NCI-H526 (cell line): ENCODE data around the gene KAZN.
A peak's percentile ranks its signal among the peaks of the same experiment; 100 is the strongest.

Experiments used
- DNase-seq, 2 experiments: peaks; one replicate each; lab custom pipeline; 2025; lab: John Stamatoyannopoulos, UW

The KAZN gene

GRCh38 chr1:14713077-14713476, 114.6 kb downstream of the KAZN start:
- no peak for DNase-seq

GRCh38 chr1:14715266-14715665, 116.8 kb downstream of the KAZN start:
- DNase-seq, result no peak

GRCh38 chr1:14715802-14716201, 117.3 kb downstream of the KAZN start:
- no peak for DNase-seq

- no peak for DNase-seq
Observed at GRCh38 chr1:14716474-14716873, 118.0 kb downstream of the KAZN start.

- no peak for DNase-seq
Observed at GRCh38 chr1:14718476-14718875, 120.0 kb downstream of the KAZN start.

GRCh38 chr1:14723401-14723800, 124.9 kb downstream of the KAZN start:
- no peak for DNase-seq

DNA sequence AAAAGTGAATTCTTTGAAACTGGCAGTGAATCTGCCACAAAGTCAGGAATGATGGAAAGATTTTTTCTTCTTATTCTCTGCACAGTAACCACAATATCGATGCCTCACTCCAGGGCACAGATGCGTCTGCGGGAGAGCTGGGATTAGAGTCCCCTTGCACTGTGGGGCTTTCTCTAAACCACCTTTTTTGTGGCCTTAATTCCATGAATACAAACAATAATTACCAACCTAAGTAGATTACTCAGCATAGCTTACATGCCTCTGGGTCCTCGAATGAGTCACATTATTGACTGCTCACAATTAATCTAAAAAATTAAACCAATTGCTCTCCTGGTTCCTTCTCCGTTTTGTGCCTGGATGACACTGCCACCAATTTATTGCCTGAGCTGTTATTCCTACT, 125.8 kb downstream of the KAZN start:
- no peak for DNase-seq

DNA sequence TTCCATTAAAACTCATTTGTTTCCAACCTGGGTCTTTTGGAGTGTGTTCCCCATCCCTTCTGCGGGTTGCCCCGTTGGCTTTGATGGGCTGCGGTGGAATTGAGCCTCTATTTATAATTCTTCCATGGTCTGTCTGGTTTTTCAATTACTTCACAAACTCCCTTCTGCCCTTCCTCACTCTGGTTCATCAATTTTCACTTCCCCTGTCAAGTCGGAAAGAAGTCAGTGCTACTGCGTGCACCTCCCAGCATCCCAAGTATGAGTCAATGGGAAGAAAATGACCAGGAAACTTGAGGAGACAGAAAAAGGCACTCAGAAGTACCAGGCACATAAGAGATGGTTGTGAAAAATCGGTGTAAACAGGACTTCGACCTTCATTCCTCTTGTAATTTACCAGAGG, 126.2 kb downstream of the KAZN start:
- no peak for DNase-seq

- DNase-seq, result no peak
Observed at GRCh38 chr1:14725238-14725637, 126.8 kb downstream of the KAZN start.

- DNase-seq, result no peak
Observed at GRCh38 chr1:14725695-14726094, 127.2 kb downstream of the KAZN start.

DNA sequence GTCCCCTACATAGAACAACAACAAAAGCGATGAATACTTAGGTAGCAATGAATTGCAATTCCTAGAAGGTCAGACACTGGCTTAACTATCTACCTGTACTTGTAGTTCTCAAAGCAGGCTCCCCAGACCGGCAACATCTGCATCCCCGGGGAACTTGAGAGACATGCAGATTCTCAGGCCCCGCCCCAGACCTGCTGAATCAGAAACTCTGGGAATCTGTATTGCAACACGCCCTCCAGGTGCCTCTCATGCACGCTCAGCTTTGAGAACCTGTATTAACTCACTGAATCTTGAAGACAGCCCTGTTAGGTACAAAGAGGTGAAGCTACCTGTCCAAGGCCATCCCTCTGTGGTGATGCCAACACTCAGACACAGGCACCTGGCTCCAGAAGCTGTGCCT, 128.1 kb downstream of the KAZN start:
- DNase-seq, result no peak

- DNase-seq, result no peak
Observed at GRCh38 chr1:14728516-14728915, 130.0 kb downstream of the KAZN start.

DNA sequence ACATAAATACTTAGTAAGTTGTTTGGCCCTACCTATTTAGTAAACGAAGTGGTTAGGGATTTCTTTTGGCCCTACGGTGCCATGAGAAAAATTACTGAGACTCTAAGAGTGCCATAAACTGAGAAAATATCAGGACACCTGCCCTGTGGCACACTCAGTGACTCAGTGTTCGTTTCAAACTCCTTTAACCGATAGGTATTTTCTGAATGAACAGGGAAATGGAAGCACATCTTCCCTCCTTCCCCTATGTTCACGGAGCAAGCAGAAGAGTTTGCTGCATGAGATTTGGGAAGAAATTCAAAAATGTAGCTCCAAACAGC, 134.2 kb downstream of the KAZN start:
- DNase-seq, result no peak

- peak in 1 of 2 experiments; percentile 18 for DNase-seq
Observed at GRCh38 chr1:14733048-14733778, 134.7 kb downstream of the KAZN start.

DNA sequence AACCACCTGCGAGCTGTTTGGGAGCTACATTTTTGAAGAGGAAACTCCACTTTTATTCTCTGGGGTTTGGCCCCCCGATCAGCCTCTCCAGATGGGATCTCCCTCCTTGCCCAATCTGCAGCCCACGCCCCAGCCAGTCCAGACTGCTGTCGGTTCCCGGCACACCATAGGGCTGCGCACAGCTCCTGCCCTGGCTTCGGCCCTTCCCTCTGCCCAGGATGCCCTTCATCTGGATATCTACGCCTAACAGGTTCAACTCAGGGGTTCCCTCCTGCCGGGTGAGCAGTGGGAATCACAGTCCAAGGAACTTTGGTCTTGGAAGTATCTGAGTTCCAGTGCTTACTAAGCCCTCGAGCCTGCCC, 135.3 kb downstream of the KAZN start:
- DNase-seq, result no peak

DNA sequence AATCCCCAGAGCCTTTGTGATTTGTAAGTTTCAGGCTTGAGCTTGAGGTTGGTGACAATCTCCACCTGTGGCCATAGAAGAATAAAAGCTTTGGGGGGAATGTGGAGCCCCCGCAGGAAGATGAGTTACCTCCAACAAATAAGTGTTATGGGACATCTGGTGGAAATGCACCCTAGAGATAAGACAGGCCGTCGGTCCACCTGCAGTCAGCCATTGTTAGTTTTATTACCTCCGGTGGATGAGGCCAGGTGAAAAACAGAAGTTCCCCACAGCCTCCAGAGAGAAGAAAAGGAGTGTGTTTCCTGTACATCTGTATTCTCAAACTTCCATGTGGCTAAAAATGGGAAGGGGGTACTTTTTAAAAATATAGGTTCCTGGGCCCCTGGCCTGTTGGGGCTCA, 137.4 kb downstream of the KAZN start:
- no peak for DNase-seq

DNA sequence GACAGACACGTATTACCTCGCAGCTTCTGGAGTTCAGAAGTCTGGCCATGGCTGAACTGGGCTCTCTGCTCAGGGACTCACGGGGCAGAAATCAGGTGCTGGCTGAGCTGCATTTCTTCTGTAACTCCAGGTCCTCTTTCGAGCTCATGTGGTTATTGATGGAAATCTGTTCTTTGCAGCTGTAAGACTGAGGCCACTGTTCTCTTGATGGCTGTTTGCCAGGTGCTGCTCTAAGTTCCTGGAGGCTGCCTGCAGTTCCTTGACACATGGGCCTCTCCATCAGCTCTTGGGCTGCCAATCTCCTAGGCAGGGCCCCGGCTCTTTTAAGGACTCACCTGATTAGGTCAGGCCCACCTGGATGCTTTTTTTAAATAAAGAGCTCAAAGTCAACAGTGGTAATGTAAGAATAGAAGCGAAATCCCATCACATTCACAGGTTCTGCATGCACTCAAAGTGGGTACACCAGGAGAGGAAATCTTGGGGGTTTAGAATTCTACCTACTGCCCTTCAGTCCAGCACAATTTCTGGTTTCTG, 139.1 kb downstream of the KAZN start:
- DNase-seq, result no peak

- DNase-seq, result no peak
Observed at GRCh38 chr1:14738235-14738634, 139.8 kb downstream of the KAZN start.

GRCh38 chr1:14738647-14739046, 140.2 kb downstream of the KAZN start:
- no peak for DNase-seq

DNA sequence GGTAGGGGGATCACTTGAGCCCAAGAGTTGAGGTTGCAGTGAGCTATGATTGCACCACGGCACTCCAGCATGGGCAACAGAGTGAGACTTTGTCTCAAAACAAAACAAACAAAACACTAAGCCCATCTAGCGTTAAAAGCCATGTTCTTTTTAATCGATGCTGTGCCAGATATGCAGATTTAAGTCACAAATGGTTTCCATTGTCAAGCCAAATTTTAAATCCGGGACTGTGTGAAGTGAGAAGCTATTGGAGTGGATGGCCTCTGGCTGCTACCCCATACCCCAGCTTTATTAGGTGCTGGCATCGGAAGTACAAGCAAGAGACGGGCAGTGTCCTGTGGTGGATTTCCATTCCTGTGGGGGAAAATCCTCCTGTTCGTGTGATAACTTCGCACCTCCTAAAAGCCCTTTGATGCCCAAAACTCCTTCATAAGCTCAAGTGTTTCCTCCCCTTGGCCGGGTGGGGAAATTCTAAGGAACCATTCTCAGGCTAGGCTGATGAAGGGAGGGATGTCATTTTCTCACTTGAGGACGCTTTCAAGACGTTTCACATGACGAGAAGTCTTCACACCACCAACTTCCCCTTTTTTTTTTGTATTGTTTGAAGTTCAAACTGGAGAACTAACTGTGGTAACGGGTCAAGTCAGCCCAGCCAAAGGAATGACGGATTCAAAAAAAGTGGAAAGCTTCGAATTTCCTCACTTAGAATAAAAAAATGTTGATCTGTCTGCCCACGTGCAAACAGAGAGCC, 140.8 kb downstream of the KAZN start:
- DNase-seq, result no peak

- no peak for DNase-seq
Observed at GRCh38 chr1:14740016-14740415, 141.5 kb downstream of the KAZN start.

GRCh38 chr1:14741082-14741481, 142.6 kb downstream of the KAZN start:
- no peak for DNase-seq

DNA sequence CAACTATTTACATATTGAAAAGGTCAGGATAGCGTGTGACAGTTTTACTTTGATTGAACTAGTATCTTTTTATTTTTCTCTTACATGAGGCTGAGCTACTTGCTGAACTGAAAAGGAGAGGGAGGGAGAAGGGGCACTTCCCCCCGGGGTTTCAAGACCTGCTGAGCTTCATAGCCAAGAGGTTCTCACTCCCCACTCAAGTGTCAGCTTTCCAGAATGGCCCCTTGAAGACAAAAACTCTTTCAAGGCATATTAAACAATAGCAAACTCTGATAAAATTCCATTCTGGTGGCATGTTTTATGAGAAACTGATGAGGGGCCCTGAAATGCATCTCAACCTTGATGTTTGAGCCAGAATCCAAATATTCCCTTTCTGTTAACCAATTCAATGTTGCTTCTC, 143.0 kb downstream of the KAZN start:
- DNase-seq, result no peak
